ENCODE measurements around the gene TMOD1.

- TF ChIP-seq CTCF (IDR thresholded peaks at IDR 0.05) (no peak), POLR2A (IDR thresholded peaks at IDR 0.05) (no peak)
These were observed 70.9 kb downstream of the TMOD1 start for GRCh38 chr9:97572196-97572891.
